Activated T-cell treated with anti-CD3 and anti-CD28 coated beads, Interleukin-2, amount 50 U/mL, for 4 hours (primary cell): ENCODE results near the gene VWA2. TPM values are rescaled to one million over a fixed set of nuclear protein-coding genes. Genes with fewer than 3 reads are reported as not detected.

Experiments
- ATAC-seq, 2 donors: fragments of 200-7000 bp; cut with Tn5 transposase; one replicate each; pipeline ENCODE4 v1.10.0; 2021
- DNase-seq: peaks from one replicate; pipeline ENCODE4 v3.0.0-alpha.2; 2020
- H3K27me3 Mint-ChIP-seq: one replicate; pipeline ENCODE4 v1.8.0; 2021; ENCODE audit warnings: low read depth, mixed read lengths
- H3K36me3 Mint-ChIP-seq: one replicate; pipeline ENCODE4 v1.8.0; 2022; ENCODE audit warnings: mixed read lengths; ENCODE audit not compliant: insufficient read depth
- H3K4me1 Mint-ChIP-seq: one replicate; pipeline ENCODE4 v1.8.0; 2021; ENCODE audit warnings: low read depth, mixed read lengths
- H3K4me3 Mint-ChIP-seq: one replicate; pipeline ENCODE4 v1.8.0; 2021; ENCODE audit warnings: mild to moderate bottlenecking, moderate library complexity, mixed read lengths
- H3K9me3 Mint-ChIP-seq: one replicate; pipeline ENCODE4 v1.8.0; 2021; ENCODE audit warnings: mixed read lengths
- total RNA-seq, 3 donors: library from RNA; stranded (reverse); gene quantifications; one replicate each; pipeline ENCODE4 v1.2.1, GENCODE V29; 2021

VWA2 gene
- total RNA-seq, 3 donors from 2014 or later: not detected

DNA sequence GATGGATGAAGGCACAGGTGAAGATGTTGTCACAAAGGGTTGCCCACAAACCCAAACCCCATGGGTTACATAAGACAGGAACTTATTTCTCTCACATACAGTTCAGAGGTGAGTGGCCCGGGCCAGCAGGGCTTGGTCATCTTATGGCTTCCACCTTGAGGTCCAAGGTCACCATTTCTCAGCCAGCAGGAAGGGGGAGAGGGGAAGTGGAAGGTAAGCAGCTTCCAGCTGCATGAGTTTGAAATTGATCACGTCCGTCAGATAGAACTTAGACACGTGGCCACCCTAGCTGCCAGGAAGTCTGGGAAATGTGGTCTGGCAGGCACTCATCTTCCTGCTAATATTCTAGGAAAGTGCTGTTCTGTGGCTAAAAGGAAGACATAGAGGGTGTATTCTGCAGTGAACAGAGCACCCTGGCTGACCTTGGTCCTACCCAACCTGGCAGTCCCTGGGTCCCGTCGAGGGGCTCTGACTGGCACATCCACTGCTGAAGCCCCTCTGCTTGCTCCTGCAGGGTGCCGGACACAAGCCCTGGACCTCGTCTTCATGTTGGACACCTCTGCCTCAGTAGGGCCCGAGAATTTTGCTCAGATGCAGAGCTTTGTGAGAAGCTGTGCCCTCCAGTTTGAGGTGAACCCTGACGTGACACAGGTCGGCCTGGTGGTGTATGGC lies 49.5 kb downstream of the VWA2 start:
- DNase-seq (no peak), ATAC-seq (no peak)
- no peaks in the 10 kb centered on the region for H3K9me3 Mint-ChIP-seq
- no peaks in the 10 kb centered on the region for H3K36me3 Mint-ChIP-seq
- no peaks in the 10 kb centered on the region for H3K4me1 Mint-ChIP-seq
- H3K27me3 Mint-ChIP-seq: no peaks in the 10 kb centered on the region
- H3K4me3 Mint-ChIP-seq: no peak overlapping the region

GRCh38 chr10:114289096-114289436 lies 50.0 kb downstream of the VWA2 start:
- DNase-seq (no peak), ATAC-seq (no peak)
- no peak overlapping the region for H3K4me3 Mint-ChIP-seq
- no peaks in the 10 kb centered on the region for H3K4me1 Mint-ChIP-seq
- no peaks in the 10 kb centered on the region for H3K9me3 Mint-ChIP-seq
- no peaks in the 10 kb centered on the region for H3K36me3 Mint-ChIP-seq
- H3K27me3 Mint-ChIP-seq: no peaks in the 10 kb centered on the region

DNA sequence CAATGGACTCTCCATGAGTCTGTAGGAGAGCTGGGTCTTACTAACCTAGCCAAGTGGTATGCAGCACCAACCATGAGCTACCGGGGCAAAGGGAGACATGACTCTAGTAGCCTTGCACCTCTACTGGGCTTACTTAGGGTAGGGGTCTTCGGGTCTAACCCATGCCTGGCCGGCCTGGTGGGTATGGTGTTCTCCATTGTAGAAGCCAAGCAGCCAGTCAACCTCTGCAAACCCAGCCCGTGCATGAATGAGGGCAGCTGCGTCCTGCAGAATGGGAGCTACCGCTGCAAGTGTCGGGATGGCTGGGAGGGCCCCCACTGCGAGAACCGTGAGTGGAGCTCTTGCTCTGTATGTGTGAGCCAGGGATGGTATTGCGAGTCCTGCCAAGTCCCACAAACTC lies 51.0 kb downstream of the VWA2 start:
- no peak for ATAC-seq
- H3K4me1 Mint-ChIP-seq: no peaks in the 10 kb centered on the region
- H3K9me3 Mint-ChIP-seq: peaks cover 6% of the 10 kb centered on the region
- no peaks in the 10 kb centered on the region for H3K27me3 Mint-ChIP-seq
- peaks cover 6% of the 10 kb centered on the region for H3K36me3 Mint-ChIP-seq
- no peak overlapping the region for H3K4me3 Mint-ChIP-seq
- DNase-seq: no peak

DNA sequence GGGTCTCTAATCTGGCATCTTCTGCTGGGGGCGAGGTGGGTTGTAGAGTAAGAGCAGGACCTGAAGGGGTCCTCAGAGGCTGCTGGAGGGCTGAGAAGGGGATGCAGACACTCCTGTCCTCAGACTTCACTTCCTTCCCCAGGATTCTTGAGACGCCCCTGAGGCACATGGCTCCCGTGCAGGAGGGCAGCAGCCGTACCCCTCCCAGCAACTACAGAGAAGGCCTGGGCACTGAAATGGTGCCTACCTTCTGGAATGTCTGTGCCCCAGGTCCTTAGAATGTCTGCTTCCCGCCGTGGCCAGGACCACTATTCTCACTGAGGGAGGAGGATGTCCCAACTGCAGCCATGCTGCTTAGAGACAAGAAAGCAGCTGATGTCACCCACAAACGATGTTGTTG lies 52.0 kb downstream of the VWA2 start:
- Mint-ChIP-seq H3K4me1 (no peaks in the 10 kb centered on the region), H3K9me3 (peaks cover 10% of the 10 kb centered on the region), H3K36me3 (peaks cover 16% of the 10 kb centered on the region), H3K27me3 (no peaks in the 10 kb centered on the region), H3K4me3 (no peak overlapping the region)
- ATAC-seq (no peak), DNase-seq (no peak)

DNA sequence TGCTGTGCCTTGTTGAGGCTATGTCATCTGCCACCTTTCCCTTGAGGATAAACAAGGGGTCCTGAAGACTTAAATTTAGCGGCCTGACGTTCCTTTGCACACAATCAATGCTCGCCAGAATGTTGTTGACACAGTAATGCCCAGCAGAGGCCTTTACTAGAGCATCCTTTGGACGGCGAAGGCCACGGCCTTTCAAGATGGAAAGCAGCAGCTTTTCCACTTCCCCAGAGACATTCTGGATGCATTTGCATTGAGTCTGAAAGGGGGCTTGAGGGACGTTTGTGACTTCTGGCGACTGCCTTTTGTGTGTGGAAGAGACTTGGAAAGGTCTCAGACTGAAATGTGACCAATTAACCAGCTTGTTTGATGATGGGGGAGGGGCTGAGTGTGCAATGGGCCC lies 52.5 kb downstream of the VWA2 start:
- ATAC-seq (no peak), DNase-seq (no peak)
- Mint-ChIP-seq H3K4me1 (no peaks in the 10 kb centered on the region), H3K9me3 (peaks cover 14% of the 10 kb centered on the region), H3K36me3 (peaks cover 20% of the 10 kb centered on the region), H3K27me3 (no peaks in the 10 kb centered on the region), H3K4me3 (no peak overlapping the region)

DNA sequence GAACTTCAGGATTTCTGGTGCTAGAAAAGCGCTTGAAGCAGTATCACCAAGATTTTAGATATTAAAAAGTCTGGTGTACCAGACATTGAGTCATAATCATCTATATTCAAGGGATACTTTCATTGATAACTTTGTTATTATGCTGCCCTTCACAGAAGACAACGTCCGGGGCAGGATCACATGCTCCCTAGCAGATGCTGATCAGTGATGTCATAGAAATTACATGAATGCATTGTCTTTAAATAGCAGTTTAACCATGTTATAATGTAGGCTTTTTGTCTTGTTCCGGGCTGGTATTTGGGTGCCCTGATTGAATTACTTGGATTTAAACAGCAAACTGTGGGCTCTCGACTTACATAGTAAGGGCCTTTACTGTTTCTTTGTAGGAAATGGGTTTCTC lies 54.0 kb downstream of the VWA2 start:
- no peak overlapping the region for H3K4me3 Mint-ChIP-seq

GRCh38 chr10:114294549-114294948 lies 55.5 kb downstream of the VWA2 start:
- H3K9me3 Mint-ChIP-seq: peaks cover 14% of the 10 kb centered on the region
- DNase-seq (no peak), ATAC-seq (no peak)
- no peaks in the 10 kb centered on the region for H3K27me3 Mint-ChIP-seq
- H3K36me3 Mint-ChIP-seq: peaks cover 38% of the 10 kb centered on the region
- no peak overlapping the region for H3K4me3 Mint-ChIP-seq
- no peaks in the 10 kb centered on the region for H3K4me1 Mint-ChIP-seq

More for the DNA sequence above, 54.0 kb downstream of the VWA2 start:
- Mint-ChIP-seq H3K4me1 (no peaks in the 10 kb centered on the region), H3K27me3 (no peaks in the 10 kb centered on the region), H3K36me3 (peaks cover 33% of the 10 kb centered on the region), H3K9me3 (peaks cover 14% of the 10 kb centered on the region)
- ATAC-seq: no peak
- DNase-seq: no peak

DNA sequence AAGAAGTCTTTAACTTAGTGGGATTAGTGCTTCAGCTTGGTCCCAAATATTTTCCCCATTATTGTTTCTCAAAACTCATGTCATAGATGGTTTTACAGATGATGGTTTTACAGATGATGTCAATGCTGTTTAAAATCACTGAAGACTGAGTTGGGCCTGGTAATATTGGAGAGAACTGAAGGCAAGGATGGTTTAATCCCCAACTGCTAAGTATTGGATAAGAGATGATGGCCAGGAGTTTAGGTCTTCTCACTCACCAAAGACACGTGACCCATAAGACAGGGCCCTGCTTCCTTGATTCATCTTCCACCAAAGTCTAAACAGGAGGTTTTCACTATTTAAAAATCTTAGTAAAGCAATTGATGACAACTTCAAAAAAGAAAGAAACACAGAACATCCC lies 56.3 kb downstream of the VWA2 start:
- Mint-ChIP-seq H3K4me1 (no peaks in the 10 kb centered on the region), H3K4me3 (no peak overlapping the region), H3K27me3 (no peaks in the 10 kb centered on the region), H3K9me3 (peaks cover 14% of the 10 kb centered on the region), H3K36me3 (peaks cover 39% of the 10 kb centered on the region)
- no peak for ATAC-seq
- no peak for DNase-seq

DNA sequence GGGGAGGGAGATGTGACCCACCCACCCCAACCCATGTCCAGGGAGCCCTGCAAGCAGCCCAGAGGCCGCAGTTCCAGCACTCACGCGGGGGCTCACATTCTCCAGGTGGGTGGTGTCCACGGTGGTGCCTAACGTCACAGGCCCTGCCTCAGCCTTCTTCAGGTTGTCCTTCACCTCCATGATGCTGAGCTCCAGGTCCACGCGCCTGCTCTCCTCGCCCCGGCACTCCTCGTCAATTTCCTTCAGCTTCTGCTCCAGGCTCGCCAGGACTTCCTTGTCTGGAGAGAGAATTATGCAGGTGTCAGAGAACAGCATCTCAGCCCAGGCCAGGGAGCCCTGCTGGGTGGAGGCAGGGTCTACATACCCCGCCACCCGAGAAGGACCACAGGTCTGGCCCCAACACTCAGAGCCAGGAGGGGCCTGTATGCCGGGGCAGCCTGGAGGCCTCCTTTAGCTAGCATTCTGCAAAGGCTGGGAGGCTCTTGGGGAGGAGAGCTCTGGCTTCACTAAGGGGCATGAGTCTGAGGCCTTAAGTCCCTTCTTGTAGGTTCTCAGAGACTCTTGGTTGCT lies 58.2 kb downstream of the VWA2 start:
- H3K27me3 Mint-ChIP-seq: no peaks in the 10 kb centered on the region
- ATAC-seq (no peak), DNase-seq (no peak)
- H3K4me1 Mint-ChIP-seq: no peaks in the 10 kb centered on the region
- peaks cover 39% of the 10 kb centered on the region for H3K36me3 Mint-ChIP-seq
- H3K4me3 Mint-ChIP-seq: no peak overlapping the region
- peaks cover 14% of the 10 kb centered on the region for H3K9me3 Mint-ChIP-seq

DNA sequence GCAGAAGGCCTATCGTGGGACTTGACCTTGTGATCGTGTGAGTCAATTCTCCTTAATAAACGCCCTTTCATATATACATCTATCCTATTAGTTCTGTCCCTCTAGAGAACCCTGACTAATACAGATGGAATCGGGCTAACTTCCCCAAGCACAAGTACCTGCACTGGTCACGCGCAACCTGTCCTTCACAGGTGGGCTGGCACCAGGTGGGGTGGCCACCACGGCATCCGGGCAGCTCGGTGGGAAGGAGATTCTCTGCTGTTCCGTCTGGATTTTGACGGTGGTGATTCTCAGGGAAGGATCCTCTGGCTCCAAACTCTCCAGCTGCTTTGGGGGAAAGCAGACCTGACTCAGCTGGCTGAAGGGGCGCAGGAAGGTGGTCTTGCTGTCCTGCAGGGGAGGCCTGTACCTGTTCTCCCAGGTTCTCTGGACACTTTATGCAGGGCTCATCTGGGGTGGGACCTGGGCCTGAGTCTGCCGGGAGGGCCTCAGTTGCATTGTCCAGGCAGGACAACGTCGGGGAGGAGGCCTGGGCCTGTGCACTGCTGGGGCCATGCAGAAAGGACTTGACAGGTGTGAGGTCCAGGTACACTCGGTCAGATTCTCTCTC lies 61.1 kb downstream of the VWA2 start:
- DNase-seq (no peak), ATAC-seq (no peak)
- Mint-ChIP-seq H3K9me3 (peaks cover 8% of the 10 kb centered on the region), H3K27me3 (no peaks in the 10 kb centered on the region), H3K4me1 (peaks cover 9% of the 10 kb centered on the region), H3K4me3 (no peak overlapping the region), H3K36me3 (peaks cover 32% of the 10 kb centered on the region)

DNA sequence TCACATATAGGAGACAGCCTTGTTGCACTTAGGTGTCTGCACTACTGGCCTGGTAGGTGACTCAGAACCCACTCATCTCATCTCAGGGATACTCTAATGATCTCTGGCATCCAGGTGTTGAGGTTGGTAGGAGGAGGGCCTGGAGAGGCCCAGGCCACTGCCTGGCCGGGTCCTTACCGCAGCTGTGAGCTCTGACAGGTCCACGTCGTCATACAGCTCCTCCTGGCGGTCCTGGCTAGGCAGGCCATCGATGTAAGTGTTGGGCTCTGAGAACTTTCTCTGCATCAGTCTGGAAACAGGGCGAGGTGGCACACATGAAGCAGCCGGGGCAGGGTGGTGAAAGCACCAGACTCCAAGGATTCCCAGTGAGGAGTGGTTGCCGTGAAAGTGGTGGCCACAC lies 62.1 kb downstream of the VWA2 start:
- ATAC-seq (no peak), DNase-seq (no peak)
- Mint-ChIP-seq H3K36me3 (peaks cover 22% of the 10 kb centered on the region), H3K27me3 (no peaks in the 10 kb centered on the region), H3K4me1 (peaks cover 9% of the 10 kb centered on the region), H3K4me3 (no peak overlapping the region), H3K9me3 (peaks cover 3% of the 10 kb centered on the region)

GRCh38 chr10:114301951-114302710 lies 63.1 kb downstream of the VWA2 start:
- ATAC-seq: no peak
- H3K27me3 Mint-ChIP-seq: no peaks in the 10 kb centered on the region
- H3K36me3 Mint-ChIP-seq: peaks cover 13% of the 10 kb centered on the region
- H3K4me1 Mint-ChIP-seq: peaks cover 9% of the 10 kb centered on the region
- no peak for DNase-seq
- no peaks in the 10 kb centered on the region for H3K9me3 Mint-ChIP-seq
- no peak overlapping the region for H3K4me3 Mint-ChIP-seq

DNA sequence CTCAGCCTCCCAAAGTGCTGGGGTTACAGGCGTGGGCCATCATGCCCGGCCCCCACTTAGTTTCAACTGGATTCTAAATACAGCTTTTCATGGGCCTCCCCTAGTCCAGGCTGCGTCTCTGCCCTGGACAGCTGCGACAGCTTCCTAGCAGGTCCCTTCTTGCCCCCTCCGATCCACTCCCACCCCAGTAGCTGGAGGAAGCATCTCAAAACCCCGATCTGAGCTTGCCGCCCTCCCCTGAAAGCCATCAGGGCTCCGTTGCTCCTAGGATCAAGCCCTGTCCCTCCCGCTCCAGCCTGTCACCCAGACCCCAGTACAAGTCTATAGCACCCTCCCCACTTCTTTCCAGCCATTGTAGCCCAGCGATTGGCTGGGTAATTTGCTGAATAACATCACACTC lies 64.5 kb downstream of the VWA2 start:
- DNase-seq (no peak), ATAC-seq (no peak)
- no peaks in the 10 kb centered on the region for H3K9me3 Mint-ChIP-seq
- peak overlapping the region; percentile 82 for H3K4me3 Mint-ChIP-seq
- no peaks in the 10 kb centered on the region for H3K27me3 Mint-ChIP-seq
- peaks cover 6% of the 10 kb centered on the region for H3K36me3 Mint-ChIP-seq
- peaks cover 9% of the 10 kb centered on the region for H3K4me1 Mint-ChIP-seq

- H3K4me3 Mint-ChIP-seq: peak overlapping the region; percentile 82
- no peaks in the 10 kb centered on the region for H3K27me3 Mint-ChIP-seq
- H3K9me3 Mint-ChIP-seq: no peaks in the 10 kb centered on the region
- DNase-seq (peak; percentile 60), ATAC-seq (peak; percentile 64 to 65)
- H3K4me1 Mint-ChIP-seq: peaks cover 9% of the 10 kb centered on the region
- H3K36me3 Mint-ChIP-seq: peaks cover 5% of the 10 kb centered on the region
Measured at GRCh38 chr10:114304017-114304570, 65.0 kb downstream of the VWA2 start.
